DND-41 (cell line): ENCODE data around the gene TTC24.

Experiments used
- ATAC-seq: fragments of 200-7000 bp; cut with Tn5 transposase; 3 replicates; pipeline ENCODE4 v1.9.1; 2021; ENCODE audit warnings: low read depth; ENCODE audit not compliant: insufficient read depth
- DNase-seq: peaks from one replicate; pipeline ENCODE4 v3.0.0-alpha.2; 2020
- H2AFZ ChIP-seq: 2 replicates; pipeline ENCODE4 v1.6.0; 2012; ENCODE audit warnings: low read depth, low read length
- H3K27ac ChIP-seq: 2 replicates; pipeline ENCODE4 v1.5.1; 2012; ENCODE audit warnings: low read length, inconsistent platforms
- H3K27me3 ChIP-seq: fragments of 200-600 bp; sonication (generic); 2 replicates; pipeline ENCODE4 v1.6.0; 2012; ENCODE audit warnings: low read length, mild to moderate bottlenecking, inconsistent platforms; ENCODE audit not compliant: insufficient read depth, poor library complexity
- H3K36me3 ChIP-seq: 2 replicates; pipeline ENCODE4 v1.5.1; 2012; ENCODE audit warnings: low read length, inconsistent platforms; ENCODE audit not compliant: insufficient read depth
- H3K4me1 ChIP-seq: 2 replicates; pipeline ENCODE4 v1.5.1; 2012; ENCODE audit warnings: mild to moderate bottlenecking, low read length; ENCODE audit not compliant: insufficient read depth
- H3K4me2 ChIP-seq: 2 replicates; pipeline ENCODE4 v1.6.0; 2012; ENCODE audit warnings: mild to moderate bottlenecking, moderate library complexity, low read length, inconsistent platforms; ENCODE audit not compliant: insufficient read depth
- H3K4me3 ChIP-seq, 2 experiments: fragments of 200-600 bp in 1 of 2; shearing (Covaris generic) in 1 of 2; 2 replicates each; pipeline ENCODE4 v1.5.1; 2012 to 2016; ENCODE audit warnings: inconsistent platforms in 2 of 2, low read length in 2 of 2, mild to moderate bottlenecking in 2 of 2, low read depth in 1 of 2, moderate library complexity in 1 of 2
- H3K79me2 ChIP-seq: 2 replicates; pipeline ENCODE4 v1.6.0; 2012; ENCODE audit warnings: low read length, inconsistent platforms; ENCODE audit not compliant: insufficient read depth
- H3K9ac ChIP-seq: 2 replicates; pipeline ENCODE4 v1.6.0; 2012; ENCODE audit warnings: low read depth, mild to moderate bottlenecking, inconsistent platforms, low read length, moderate library complexity
- H3K9me3 ChIP-seq: 2 replicates; pipeline ENCODE4 v1.5.1; 2012; ENCODE audit warnings: low read length, moderate library complexity, mild to moderate bottlenecking, inconsistent platforms; ENCODE audit not compliant: insufficient read depth, severe bottlenecking
- H4K20me1 ChIP-seq: 2 replicates; pipeline ENCODE4 v1.6.0; 2012; ENCODE audit warnings: low read length; ENCODE audit not compliant: insufficient read depth
- EZH2 ChIP-seq: IDR thresholded peaks from 3 replicates; pipeline ENCODE4 v1.6.1; 2012; ENCODE audit warnings: borderline replicate concordance, low read depth, mild to moderate bottlenecking, moderate library complexity, low read length, inconsistent platforms; ENCODE audit not compliant: severe bottlenecking
- TF ChIP-seq, protein P1 (sequence below): IDR thresholded peaks from 2 replicates; pipeline ENCODE4 v1.5.1; 2012; ENCODE audit warnings: borderline replicate concordance, low read length, moderate library complexity, mild to moderate bottlenecking; ENCODE audit not compliant: poor library complexity, severe bottlenecking; ENCODE audit errors: extremely low read depth

The TTC24 gene

DNA sequence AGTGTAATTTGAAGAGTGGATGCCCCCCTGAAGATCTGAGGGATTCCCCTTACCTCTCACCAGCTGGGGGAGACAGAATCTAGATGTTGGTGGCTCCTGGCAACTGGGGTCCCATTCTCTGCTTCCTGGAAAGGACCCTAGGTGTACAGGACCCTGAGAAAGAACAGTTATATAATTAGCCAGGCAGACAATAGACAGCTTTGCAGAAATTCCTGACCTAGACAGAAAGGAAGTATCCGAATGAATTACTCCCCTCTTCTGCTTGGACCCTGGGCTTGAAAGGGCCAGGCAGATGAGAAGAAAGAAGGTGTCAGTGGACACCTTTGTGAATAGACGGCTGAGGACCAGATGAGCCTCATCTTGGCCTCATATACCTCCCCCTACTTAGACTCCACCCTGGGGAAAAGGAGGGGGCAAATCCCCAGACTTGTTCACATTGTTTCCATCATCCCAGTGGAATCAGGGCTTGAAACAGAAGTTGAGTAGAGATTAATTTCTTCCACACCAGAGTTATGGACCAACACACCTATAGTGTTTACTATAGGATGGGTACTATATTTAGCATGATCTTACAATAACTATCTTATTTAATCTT lies 5.4 kb upstream of the TTC24 start:
- Histone ChIP-seq H3K79me2 (peaks cover 18% of the 10 kb centered on the region), H3K9ac (no peak overlapping the region), H3K27me3 (no peaks in the 10 kb centered on the region), H3K27ac (no peak overlapping the region), H3K4me2 (no peak overlapping the region), H3K36me3 (peaks cover 2% of the 10 kb centered on the region), H3K4me3 (no peak overlapping the region), H3K9me3 (no peaks in the 10 kb centered on the region), H3K4me1 (peaks cover 22% of the 10 kb centered on the region), H4K20me1 (no peaks in the 10 kb centered on the region), H2AFZ (no peak overlapping the region)
- ATAC-seq: no peak
- TF ChIP-seq EZH2: no peak
- TF ChIP-seq, protein P1, sequence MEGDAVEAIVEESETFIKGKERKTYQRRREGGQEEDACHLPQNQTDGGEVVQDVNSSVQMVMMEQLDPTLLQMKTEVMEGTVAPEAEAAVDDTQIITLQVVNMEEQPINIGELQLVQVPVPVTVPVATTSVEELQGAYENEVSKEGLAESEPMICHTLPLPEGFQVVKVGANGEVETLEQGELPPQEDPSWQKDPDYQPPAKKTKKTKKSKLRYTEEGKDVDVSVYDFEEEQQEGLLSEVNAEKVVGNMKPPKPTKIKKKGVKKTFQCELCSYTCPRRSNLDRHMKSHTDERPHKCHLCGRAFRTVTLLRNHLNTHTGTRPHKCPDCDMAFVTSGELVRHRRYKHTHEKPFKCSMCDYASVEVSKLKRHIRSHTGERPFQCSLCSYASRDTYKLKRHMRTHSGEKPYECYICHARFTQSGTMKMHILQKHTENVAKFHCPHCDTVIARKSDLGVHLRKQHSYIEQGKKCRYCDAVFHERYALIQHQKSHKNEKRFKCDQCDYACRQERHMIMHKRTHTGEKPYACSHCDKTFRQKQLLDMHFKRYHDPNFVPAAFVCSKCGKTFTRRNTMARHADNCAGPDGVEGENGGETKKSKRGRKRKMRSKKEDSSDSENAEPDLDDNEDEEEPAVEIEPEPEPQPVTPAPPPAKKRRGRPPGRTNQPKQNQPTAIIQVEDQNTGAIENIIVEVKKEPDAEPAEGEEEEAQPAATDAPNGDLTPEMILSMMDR: peak; percentile 20
- DNase-seq: no peak

DNA sequence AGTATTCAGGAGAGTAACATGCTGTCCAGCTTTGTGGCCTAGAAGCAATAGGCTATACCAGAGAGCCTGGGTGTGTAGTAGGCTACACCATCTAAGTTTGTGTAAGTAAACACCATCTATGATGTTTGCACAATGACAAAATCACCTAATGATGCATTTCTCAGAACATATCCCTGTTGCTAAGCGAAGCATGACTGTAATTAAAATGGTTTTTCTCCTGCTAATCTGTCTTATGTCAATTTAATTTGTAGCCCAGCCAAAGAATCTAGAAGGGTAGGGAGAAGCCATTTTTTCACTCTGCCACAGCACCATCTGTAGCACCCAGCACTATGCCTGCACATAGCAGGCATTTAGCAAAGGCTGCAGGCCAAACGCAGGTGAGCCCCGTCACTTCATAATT lies 2.0 kb upstream of the TTC24 start:
- no peak overlapping the region for H2AFZ ChIP-seq
- no peaks in the 10 kb centered on the region for H3K9me3 ChIP-seq
- DNase-seq (no peak), ATAC-seq (no peak)
- H3K36me3 ChIP-seq: no peaks in the 10 kb centered on the region
- H4K20me1 ChIP-seq: no peaks in the 10 kb centered on the region
- H3K4me1 ChIP-seq: peaks cover 25% of the 10 kb centered on the region
- no peaks in the 10 kb centered on the region for H3K27me3 ChIP-seq
- H3K27ac ChIP-seq: no peak overlapping the region
- H3K9ac ChIP-seq: no peak overlapping the region
- TF ChIP-seq, protein P1: no peak
- TF ChIP-seq EZH2: no peak
- H3K4me3 ChIP-seq: no peak overlapping the region
- H3K4me2 ChIP-seq: no peak overlapping the region
- H3K79me2 ChIP-seq: peaks cover 11% of the 10 kb centered on the region

DNA sequence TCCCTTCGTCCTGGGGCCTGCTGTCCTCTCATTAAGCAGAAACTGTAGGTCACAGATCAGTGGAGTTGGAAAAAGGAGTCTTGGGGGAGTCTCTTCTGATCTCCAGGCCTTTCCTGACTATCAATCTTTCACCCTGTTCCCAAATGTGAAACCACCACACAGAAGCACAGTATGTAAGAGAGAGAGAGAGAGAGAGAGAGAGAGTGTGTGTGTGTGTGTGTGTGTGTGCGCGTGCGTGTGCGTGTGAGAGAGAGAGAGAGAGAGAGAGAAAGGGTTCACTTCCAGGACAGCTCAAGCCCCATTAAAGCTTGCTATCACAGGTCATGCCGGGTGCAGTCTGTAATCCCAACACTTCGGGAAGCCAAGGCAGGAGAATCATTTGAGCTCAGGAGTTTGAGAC lies 1.5 kb upstream of the TTC24 start:
- no peak overlapping the region for H3K4me2 ChIP-seq
- peaks cover 16% of the 10 kb centered on the region for H3K79me2 ChIP-seq
- H3K4me1 ChIP-seq: peaks cover 25% of the 10 kb centered on the region
- no peaks in the 10 kb centered on the region for H3K36me3 ChIP-seq
- TF ChIP-seq EZH2: no peak
- TF ChIP-seq, protein P1: no peak
- H3K9me3 ChIP-seq: no peaks in the 10 kb centered on the region
- no peaks in the 10 kb centered on the region for H3K27me3 ChIP-seq
- H3K27ac ChIP-seq: no peak overlapping the region
- H2AFZ ChIP-seq: no peak overlapping the region
- H4K20me1 ChIP-seq: no peaks in the 10 kb centered on the region
- DNase-seq (no peak), ATAC-seq (no peak)
- H3K9ac ChIP-seq: no peak overlapping the region
- no peak overlapping the region for H3K4me3 ChIP-seq
